ENCODE measurements around the gene CR1L.
"Not testable (repeated sequence)": the region's sequence is repeated elsewhere in the genome, so short reads cannot be mapped to it uniquely, and the experiment has no call there.

The CR1L gene

DNA sequence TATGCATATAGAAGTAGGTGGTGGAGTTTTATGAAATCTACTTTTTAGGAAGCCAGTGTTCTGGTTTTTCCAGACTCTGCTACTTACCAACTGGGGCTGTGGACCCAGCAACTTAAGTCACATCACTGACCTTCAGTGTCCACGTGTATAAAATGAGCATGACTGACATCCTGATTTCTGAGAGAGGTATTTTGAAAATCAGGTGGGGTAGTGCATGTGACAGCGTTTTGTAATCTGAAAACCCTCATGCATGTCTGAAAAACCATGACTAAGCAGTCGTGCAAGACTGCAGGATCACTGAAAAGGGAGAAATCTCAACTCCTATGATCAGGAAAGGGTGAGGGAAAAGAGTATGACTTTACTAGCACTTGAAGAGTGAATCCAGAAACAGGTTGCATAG is 26.1 kb downstream of the CR1L start:
- no peak for TF ChIP-seq CTCF (IDR thresholded peaks at IDR 0.05)

GRCh38 chr1:207672522-207673130 is 27.7 kb downstream of the CR1L start:
- Histone ChIP-seq H3K36me3 (no peaks in the 10 kb centered on the region), H3K4me1 (ENCODE audit: control insufficient read depth in 1 of 2, insufficient read depth in 1 of 2, low read depth in 1 of 2, low read length in 1 of 2) (no peaks in the 10 kb centered on the region), H3K9me3 (no peaks in the 10 kb centered on the region), H3K27ac (no peak overlapping the region), H3K27me3 (peaks cover 72% of the 10 kb centered on the region), H3K4me3 (ENCODE audit: low read depth in 1 of 2, low read length in 1 of 2) (no peak overlapping the region)
- TF ChIP-seq CTCF (IDR thresholded peaks at IDR 0.05), result no peak

More for the DNA sequence above, 26.1 kb downstream of the CR1L start:
- H3K4me1 ChIP-seq (ENCODE audit: control insufficient read depth in 1 of 2, insufficient read depth in 1 of 2, low read depth in 1 of 2, low read length in 1 of 2), result no peaks in the 10 kb centered on the region
- no peaks in the 10 kb centered on the region for H3K36me3 ChIP-seq
- peaks cover 88% of the 10 kb centered on the region for H3K27me3 ChIP-seq
- H3K27ac ChIP-seq, result no peak overlapping the region
- H3K4me3 ChIP-seq (ENCODE audit: low read depth in 1 of 2, low read length in 1 of 2), result no peak overlapping the region
- H3K9me3 ChIP-seq, result no peaks in the 10 kb centered on the region

DNA sequence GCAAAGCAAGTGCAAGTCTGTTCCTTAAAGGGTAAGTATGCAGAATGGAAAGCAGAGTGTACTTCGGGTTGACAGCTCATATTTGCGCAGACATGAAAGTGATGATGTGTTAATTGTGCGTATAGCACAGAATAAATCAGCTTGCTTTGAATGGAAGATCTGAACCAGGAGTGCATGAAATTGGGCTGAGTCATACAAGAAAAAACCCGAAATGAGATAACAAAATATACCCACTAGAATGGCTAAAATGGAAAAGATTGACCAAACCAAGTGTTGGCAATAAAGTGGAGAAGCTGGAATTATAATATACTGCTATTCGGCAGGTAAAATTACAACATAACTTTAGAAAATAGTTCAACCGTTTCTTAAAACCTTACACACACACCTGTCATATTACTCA is 28.5 kb downstream of the CR1L start:
- Histone ChIP-seq H3K36me3 (no peaks in the 10 kb centered on the region), H3K27ac (no peak overlapping the region), H3K27me3 (peaks cover 64% of the 10 kb centered on the region), H3K4me1 (ENCODE audit: control insufficient read depth in 1 of 2, insufficient read depth in 1 of 2, low read depth in 1 of 2, low read length in 1 of 2) (no peaks in the 10 kb centered on the region), H3K9me3 (no peaks in the 10 kb centered on the region), H3K4me3 (ENCODE audit: low read depth in 1 of 2, low read length in 1 of 2) (no peak overlapping the region)
- no peak for TF ChIP-seq CTCF (IDR thresholded peaks at IDR 0.05)

DNA sequence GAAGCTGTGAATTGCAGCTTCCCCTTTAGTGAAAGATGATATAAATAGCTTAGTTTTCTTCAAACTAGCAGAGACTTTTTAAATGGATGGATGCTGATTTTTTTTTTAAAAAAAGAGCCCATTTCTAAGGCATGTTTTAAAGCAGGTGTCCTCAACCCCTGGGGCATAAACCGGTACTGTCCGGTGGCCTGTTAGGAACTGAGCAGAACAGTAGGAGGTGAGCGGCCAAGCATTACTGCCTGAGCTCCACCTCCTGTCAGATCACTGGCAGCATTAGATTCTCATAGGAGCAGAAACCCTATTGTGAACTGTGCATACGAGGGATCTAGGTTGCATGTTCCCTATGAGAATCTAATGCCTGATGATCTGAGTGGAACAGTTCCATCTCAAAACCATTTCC is 31.2 kb downstream of the CR1L start:
- no peaks in the 10 kb centered on the region for H3K9me3 ChIP-seq
- no peak overlapping the region for H3K4me3 ChIP-seq (ENCODE audit: low read depth in 1 of 2, low read length in 1 of 2)
- H3K27me3 ChIP-seq, result peaks cover 37% of the 10 kb centered on the region
- no peak overlapping the region for H3K27ac ChIP-seq
- H3K36me3 ChIP-seq, result no peaks in the 10 kb centered on the region
- H3K4me1 ChIP-seq (ENCODE audit: control insufficient read depth in 1 of 2, insufficient read depth in 1 of 2, low read depth in 1 of 2, low read length in 1 of 2), result no peaks in the 10 kb centered on the region
- TF ChIP-seq CTCF (IDR thresholded peaks at IDR 0.05), result no peak

DNA sequence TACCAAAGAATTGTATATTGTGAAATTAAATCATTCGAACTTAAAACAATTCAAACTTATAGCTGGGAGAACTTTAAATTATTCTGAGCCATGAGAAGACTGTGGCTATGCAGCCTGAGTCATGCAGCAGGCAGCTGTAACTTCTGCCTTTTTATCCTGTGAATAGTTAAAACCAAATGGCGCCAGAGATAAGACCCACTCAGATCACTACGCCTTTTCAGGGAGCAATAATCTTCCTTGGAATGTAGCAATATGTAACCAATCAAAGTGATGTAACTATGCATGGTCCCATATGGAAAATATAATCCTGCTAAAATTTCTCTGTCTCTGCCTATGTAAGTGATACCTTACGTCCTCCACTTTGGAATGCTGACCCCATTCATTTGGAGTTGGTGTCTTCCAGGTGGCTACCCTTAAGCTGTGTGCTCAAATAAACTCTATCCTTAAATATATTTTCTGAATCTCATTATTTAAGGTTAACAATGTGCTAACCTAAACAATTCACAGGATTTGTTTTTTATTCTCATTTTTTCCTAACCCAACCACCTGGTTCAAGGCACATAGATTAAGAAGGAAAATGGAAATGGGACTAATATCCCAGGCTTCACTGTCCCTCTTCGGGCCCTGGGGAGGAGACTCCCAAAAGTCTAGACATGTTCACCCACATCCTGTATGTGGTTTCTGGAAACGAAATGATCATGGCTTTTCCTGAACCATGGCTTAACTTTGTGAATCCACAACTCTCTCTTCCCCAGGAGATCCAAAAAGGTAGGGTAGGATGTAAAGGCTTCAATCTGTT is 35.9 kb downstream of the CR1L start:
- H3K4me3 ChIP-seq (ENCODE audit: low read depth in 1 of 2, low read length in 1 of 2); H3K36me3 ChIP-seq; H3K27me3 ChIP-seq; H3K9me3 ChIP-seq; H3K27ac ChIP-seq; H3K4me1 ChIP-seq (ENCODE audit: control insufficient read depth in 1 of 2, insufficient read depth in 1 of 2, low read depth in 1 of 2, low read length in 1 of 2): not testable (repeated sequence)

GRCh38 chr1:207682872-207683434 is 38.0 kb downstream of the CR1L start:
- not testable (repeated sequence) for H3K27me3 ChIP-seq, H3K9me3 ChIP-seq, H3K27ac ChIP-seq

GRCh38 chr1:207690551-207690950 is 45.6 kb downstream of the CR1L start:
- not testable (repeated sequence) for H3K27me3 ChIP-seq; H3K36me3 ChIP-seq; H3K9me3 ChIP-seq; H3K27ac ChIP-seq; H3K4me1 ChIP-seq (ENCODE audit: control insufficient read depth in 1 of 2, insufficient read depth in 1 of 2, low read depth in 1 of 2, low read length in 1 of 2); H3K4me3 ChIP-seq (ENCODE audit: low read depth in 1 of 2, low read length in 1 of 2)

More at GRCh38 chr1:207682872-207683434, 38.0 kb downstream of the CR1L start:
- H3K4me1 ChIP-seq (ENCODE audit: control insufficient read depth in 1 of 2, insufficient read depth in 1 of 2, low read depth in 1 of 2, low read length in 1 of 2); H3K36me3 ChIP-seq; H3K4me3 ChIP-seq (ENCODE audit: low read depth in 1 of 2, low read length in 1 of 2): not testable (repeated sequence)
